AG04450 (cell line): ENCODE measurements around the gene LITAF. TPM values are rescaled to one million over a fixed set of nuclear protein-coding genes. Genes with fewer than 3 reads are reported as not detected.

Source experiments
- CTCF ChIA-PET: fragments of 300-600, 350-600 bp; formaldehyde crosslinking; extraction: SDS; loops from one replicate; lab custom pipeline; 2022; ENCODE audit warnings: antibody characterized with exemption, inconsistent platforms; lab: Charles Lee
- POLR2A ChIA-PET: fragments of 350-600 bp; formaldehyde crosslinking; extraction: SDS; loops from one replicate; lab custom pipeline; 2021; ENCODE audit warnings: antibody characterized with exemption, inconsistent platforms; lab: Yijun Ruan, JAX
- DNase-seq: peaks from one replicate; pipeline ENCODE4 v3.0.0-alpha.2; 2011; ENCODE audit warnings: low read depth, low spot score
- H3K27ac ChIP-seq: one replicate; pipeline ENCODE4 v1.5.1; 2012; ENCODE audit warnings: low read depth, low read length, control low read depth
- H3K27me3 ChIP-seq: one replicate; pipeline ENCODE4 v1.6.0; 2012; ENCODE audit warnings: low read length; ENCODE audit not compliant: control insufficient read depth, insufficient read depth
- H3K4me3 ChIP-seq: 2 replicates; pipeline ENCODE4 v1.5.1; 2011; ENCODE audit warnings: mild to moderate bottlenecking, low read depth, low read length, control low read depth
- H3K9me3 ChIP-seq: 2 replicates; pipeline ENCODE4 v1.5.1; 2012; ENCODE audit warnings: low read length; ENCODE audit not compliant: control insufficient read depth, insufficient read depth
- CTCF ChIP-seq: IDR thresholded peaks from 2 replicates; pipeline ENCODE4 v1.5.1; 2011; ENCODE audit warnings: low read depth, low read length, control low read depth, inconsistent platforms
- polyA plus RNA-seq: library from polyadenylated mRNA; depleted of rRNA; stranded (reverse); fragments of >200 nt; gene quantifications from 2 replicates; pipeline ENCODE4 v1.2.3, GENCODE V29; 2011

LITAF gene
- polyA plus RNA-seq, 1 experiment: 190 TPM

- CTCF ChIA-PET: no interaction called here
Observed at GRCh38 chr16:11503566-11503965, 83.2 kb downstream of the LITAF start.

GRCh38 chr16:11502239-11502638 lies 84.5 kb downstream of the LITAF start:
- Histone ChIP-seq H3K27me3 (peaks cover 3% of the 10 kb centered on the region), H3K27ac (no peak overlapping the region), H3K9me3 (no peaks in the 10 kb centered on the region), H3K4me3 (no peak overlapping the region)
- no peak for TF ChIP-seq CTCF
- CTCF ChIA-PET: no interaction called here
- POLR2A ChIA-PET: no interaction called here
- no peak for DNase-seq

More at GRCh38 chr16:11503566-11503965, 83.2 kb downstream of the LITAF start:
- Histone ChIP-seq H3K27ac (no peak overlapping the region), H3K27me3 (peaks cover 3% of the 10 kb centered on the region), H3K4me3 (no peak overlapping the region), H3K9me3 (no peaks in the 10 kb centered on the region)
- no peak for TF ChIP-seq CTCF
- no peak for DNase-seq
- POLR2A ChIA-PET: no interaction called here

- DNase-seq: no peak
- H3K27ac ChIP-seq: no peak overlapping the region
- ChIA-PET CTCF (no interaction called here), POLR2A (no interaction called here)
- no peak overlapping the region for H3K4me3 ChIP-seq
- TF ChIP-seq CTCF: no peak
- peaks cover 3% of the 10 kb centered on the region for H3K27me3 ChIP-seq
- H3K9me3 ChIP-seq: no peaks in the 10 kb centered on the region
Observed at GRCh38 chr16:11501632-11502031, 85.1 kb downstream of the LITAF start.

GRCh38 chr16:11500700-11501346 lies 85.9 kb downstream of the LITAF start:
- ChIA-PET POLR2A (interaction anchor here (0.6 kb wide), 1 partner anchor 116 kb away, joined by 3 read pairs; no protein-coding TSS in a partner anchor), CTCF (no interaction called here)
- Histone ChIP-seq H3K4me3 (no peak overlapping the region), H3K27me3 (peaks cover 3% of the 10 kb centered on the region), H3K9me3 (no peaks in the 10 kb centered on the region), H3K27ac (no peak overlapping the region)
- DNase-seq: no peak
- no peak for TF ChIP-seq CTCF

GRCh38 chr16:11499295-11500089 lies 87.2 kb downstream of the LITAF start:
- no peak for TF ChIP-seq CTCF
- H3K27ac ChIP-seq: no peak overlapping the region
- DNase-seq: no peak
- ChIA-PET POLR2A (no interaction called here), CTCF (no interaction called here)
- no peak overlapping the region for H3K4me3 ChIP-seq
- H3K9me3 ChIP-seq: no peaks in the 10 kb centered on the region
- peaks cover 3% of the 10 kb centered on the region for H3K27me3 ChIP-seq
